Liver (tissue), 9 donors: ENCODE measurements around the gene TSPAN18. TPM values are rescaled to one million over a fixed set of nuclear protein-coding genes. Genes with fewer than 3 reads are reported as not detected.

Source experiments
- DNase-seq: peaks from one replicate; pipeline ENCODE4 v3.0.0-alpha.2; 2017; ENCODE audit warnings: low spot score
- H3K27ac ChIP-seq, 2 donors: one replicate each; pipeline ENCODE4 v1.7.0; 2013; ENCODE audit warnings: inconsistent platforms in 2 of 2, low read length in 2 of 2, control low read depth in 1 of 2, low read depth in 1 of 2, mild to moderate bottlenecking in 1 of 2
- H3K27me3 ChIP-seq, 4 donors: one replicate each; pipeline versions ENCODE4 v1.6.1 to v1.7.0; 2013; ENCODE audit warnings: low read length in 3 of 4, inconsistent platforms in 1 of 4, mild to moderate bottlenecking in 1 of 4, moderate library complexity in 1 of 4; ENCODE audit not compliant: control insufficient read depth in 4 of 4, insufficient read depth in 4 of 4
- H3K36me3 ChIP-seq, 4 donors: one replicate each; pipeline versions ENCODE4 v1.6.1 to v1.7.0; 2013; ENCODE audit warnings: low read length in 3 of 4, mild to moderate bottlenecking in 3 of 4, low read depth in 1 of 4, moderate library complexity in 1 of 4; ENCODE audit not compliant: control insufficient read depth in 4 of 4, insufficient read depth in 3 of 4
- H3K4me1 ChIP-seq, 4 donors: one replicate each; pipeline versions ENCODE4 v1.6.1 to v1.7.0; 2013; ENCODE audit warnings: low read length in 3 of 4, mild to moderate bottlenecking in 3 of 4, moderate library complexity in 1 of 4; ENCODE audit not compliant: control insufficient read depth in 4 of 4, insufficient read depth in 4 of 4
- H3K4me3 ChIP-seq, 3 donors: one replicate each; pipeline versions ENCODE4 v1.6.1 to v1.7.0; 2013; ENCODE audit warnings: low read length in 3 of 3, control low read depth in 1 of 3, low read depth in 1 of 3, mild to moderate bottlenecking in 1 of 3
- H3K9ac ChIP-seq, 2 donors: one replicate each; pipeline ENCODE4 v1.7.0; 2013; ENCODE audit warnings: low read length in 2 of 2, mild to moderate bottlenecking in 2 of 2, moderate library complexity in 2 of 2, control low read depth in 1 of 2, low read depth in 1 of 2
- H3K9me3 ChIP-seq, 4 donors: one replicate each; pipeline versions ENCODE4 v1.6.1 to v1.7.0; 2013; ENCODE audit warnings: low read length in 3 of 4; ENCODE audit not compliant: control insufficient read depth in 4 of 4
- ATF3 ChIP-seq: IDR thresholded peaks from 2 replicates; pipeline ENCODE4 v1.6.1; 2016; ENCODE audit warnings: antibody characterized with exemption
- CTCF ChIP-seq: fragments of 150-350 bp; IDR thresholded peaks from 2 replicates; pipeline ENCODE4 v1.5.1; 2017; ENCODE audit warnings: improper control_type of control experiment, low read depth, low read length; ENCODE audit not compliant: missing input control
- EGR1 ChIP-seq, 2 donors: IDR thresholded peaks; 2 replicates each; pipeline ENCODE4 v1.6.1; 2016 to 2018; ENCODE audit warnings: antibody characterized with exemption in 2 of 2, low read depth in 2 of 2
- FOXA1 ChIP-seq: IDR thresholded peaks from 2 replicates; pipeline ENCODE4 v1.6.1; 2016; ENCODE audit warnings: antibody characterized with exemption
- FOXA2 ChIP-seq: IDR thresholded peaks from 2 replicates; pipeline ENCODE4 v1.6.1; 2016; ENCODE audit warnings: antibody characterized with exemption
- GABPA ChIP-seq, 2 donors: IDR thresholded peaks in 1 of 2; conservative IDR thresholded peaks in 1 of 2; 2 replicates each; pipeline ENCODE4 v1.6.1; 2016; ENCODE audit warnings: antibody characterized with exemption in 2 of 2, mild to moderate bottlenecking in 1 of 2, moderate library complexity in 1 of 2
- HNF4A ChIP-seq, 2 donors: conservative IDR thresholded peaks; 2 replicates each; pipeline ENCODE4 v1.6.1; 2016; ENCODE audit warnings: antibody characterized with exemption in 2 of 2, mild to moderate bottlenecking in 2 of 2
- HNF4G ChIP-seq: IDR thresholded peaks from 2 replicates; pipeline ENCODE4 v1.6.1; 2016; ENCODE audit warnings: antibody characterized with exemption
- JUND ChIP-seq, 2 donors: IDR thresholded peaks; 2 replicates each; pipeline ENCODE4 v1.6.1; 2016; ENCODE audit warnings: antibody characterized with exemption in 2 of 2
- NR2F2 ChIP-seq: IDR thresholded peaks from 2 replicates; pipeline ENCODE4 v1.6.1; 2016; ENCODE audit warnings: antibody characterized with exemption
- RAD21 ChIP-seq, 2 donors: IDR thresholded peaks; 2 replicates each; pipeline ENCODE4 v1.6.1; 2016; ENCODE audit warnings: antibody characterized with exemption in 2 of 2, mild to moderate bottlenecking in 2 of 2
- REST ChIP-seq: IDR thresholded peaks from 2 replicates; pipeline ENCODE4 v1.6.1; 2016; ENCODE audit warnings: antibody characterized with exemption, mild to moderate bottlenecking
- RXRA ChIP-seq, 2 donors: IDR thresholded peaks; 2 replicates each; pipeline ENCODE4 v1.6.1; 2017 to 2018; ENCODE audit warnings: antibody characterized with exemption in 2 of 2, mild to moderate bottlenecking in 1 of 2
- SP1 ChIP-seq: IDR thresholded peaks from 2 replicates; pipeline ENCODE4 v1.6.1; 2018; ENCODE audit warnings: antibody characterized with exemption, mild to moderate bottlenecking
- TAF1 ChIP-seq: conservative IDR thresholded peaks from 2 replicates; pipeline ENCODE4 v1.6.1; 2016; ENCODE audit warnings: antibody characterized with exemption, mild to moderate bottlenecking
- YY1 ChIP-seq: IDR thresholded peaks from 2 replicates; pipeline ENCODE4 v1.6.1; 2016; ENCODE audit warnings: antibody characterized with exemption, mild to moderate bottlenecking
- ZBTB33 ChIP-seq: IDR thresholded peaks from 2 replicates; pipeline ENCODE4 v1.6.1; 2016; ENCODE audit warnings: antibody characterized with exemption
- WGBS: extraction: QIAGEN DNeasy Blood & Tissue Kit; methylation state at CpG from one replicate; pipeline ENCODE4 v1.1.7; 2013; 5-methylcytosine and 5-hydroxymethylcytosine counted together
- polyA plus RNA-seq, 2 donors: library from polyadenylated mRNA; stranded (reverse) in 1 of 2; unstranded in 1 of 2; fragments of 200-250 nt in 1 of 2; fragments of >200 nt in 1 of 2; fragmentation: Nextera tagmentation in 1 of 2; extraction: Ambion mirVana in 1 of 2; gene quantifications; one replicate each; pipeline versions ENCODE4 v1.2.1 to v1.2.3, GENCODE V29; 2013 to 2015
- total RNA-seq, 2 donors: library from RNA; depleted of rRNA; stranded (reverse); fragments of >200 nt; gene quantifications; one replicate each; pipeline ENCODE4 v1.2.3, GENCODE V29; 2014
- TF ChIP-seq, protein P1 (sequence below): IDR thresholded peaks from 2 replicates; pipeline ENCODE4 v1.6.1; 2016; ENCODE audit warnings: antibody characterized with exemption
- donor health status: healthy.
- donor health status: healthy.
- donor health status: healthy.
- donor health status: healthy.
- donor health status: healthy.

TSPAN18 gene
- total and polyA plus RNA-seq, 4 donors, result 1.2 to 5.0 (median 2.8) TPM

- TF ChIP-seq ZBTB33, result no peak
- TF ChIP-seq JUND (IDR thresholded peaks at IDR 0.05), result no peak
- TF ChIP-seq FOXA1, result no peak
- TF ChIP-seq EGR1 (IDR thresholded peaks at IDR 0.05; ENCODE audit: low read depth in 2 of 2), result no peak
- TF ChIP-seq, protein P1, sequence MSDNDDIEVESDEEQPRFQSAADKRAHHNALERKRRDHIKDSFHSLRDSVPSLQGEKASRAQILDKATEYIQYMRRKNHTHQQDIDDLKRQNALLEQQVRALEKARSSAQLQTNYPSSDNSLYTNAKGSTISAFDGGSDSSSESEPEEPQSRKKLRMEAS, result no peak
- TF ChIP-seq FOXA2, result no peak
- TF ChIP-seq GABPA (IDR thresholded peaks at IDR 0.05 in 1 of 2, conservative IDR thresholded peaks at IDR 0.05 in 1 of 2), result no peak
- no peak for TF ChIP-seq TAF1
- no peak for TF ChIP-seq CTCF
- TF ChIP-seq YY1, result no peak
- TF ChIP-seq RAD21 (IDR thresholded peaks at IDR 0.05), result no peak
- no peak for TF ChIP-seq HNF4A (conservative IDR thresholded peaks at IDR 0.05)
- TF ChIP-seq ATF3, result no peak
- no peak for TF ChIP-seq SP1
- TF ChIP-seq RXRA (IDR thresholded peaks at IDR 0.05), result no peak
- TF ChIP-seq HNF4G, result no peak
- no peak for TF ChIP-seq NR2F2
- TF ChIP-seq REST, result no peak
- Histone ChIP-seq H3K27me3 (no peaks in the 10 kb centered on the region), H3K27ac (no peak overlapping the region), H3K4me1 (no peaks in the 10 kb centered on the region), H3K36me3 (no peaks in the 10 kb centered on the region), H3K4me3 (no peak overlapping the region), H3K9ac (no peak overlapping the region), H3K9me3 (no peaks in the 10 kb centered on the region)
- 81% methylated on average over 6 of the region's 6 CpGs for WGBS
- no peak for DNase-seq
Measured at GRCh38 chr11:44878711-44879110, 151.9 kb downstream of the TSPAN18 start.

GRCh38 chr11:44879432-44879831 lies 152.7 kb downstream of the TSPAN18 start:
- Histone ChIP-seq H3K4me3 (no peak overlapping the region), H3K36me3 (no peaks in the 10 kb centered on the region), H3K9me3 (no peaks in the 10 kb centered on the region), H3K27ac (no peak overlapping the region), H3K9ac (no peak overlapping the region), H3K4me1 (no peaks in the 10 kb centered on the region), H3K27me3 (no peaks in the 10 kb centered on the region)
- 94% methylated on average over 7 of the region's 7 CpGs for WGBS
- no peak for DNase-seq
- TF ChIP-seq FOXA1, result no peak
- TF ChIP-seq HNF4G, result no peak
- no peak for TF ChIP-seq YY1
- no peak for TF ChIP-seq NR2F2
- TF ChIP-seq TAF1, result no peak
